Tibial artery (tissue), 4 donors: ENCODE data around the gene SREBF1.

Experiments
- DNase-seq, 2 donors: peaks; one replicate each; pipeline ENCODE4 v3.0.0-alpha.2; 2019
- H3K27ac ChIP-seq, 2 donors: fragments of 200-600 bp; sonication (generic) in 1 of 2; 1 replicate in 1 of 2; 2 replicates in 1 of 2; pipeline ENCODE4 v1.5.1; 2018 to 2019; ENCODE audit warnings: mild to moderate bottlenecking in 1 of 2
- H3K27me3 ChIP-seq, 2 donors: fragments of 200-600 bp; sonication (generic) in 1 of 2; one replicate each; pipeline versions ENCODE4 v1.5.1 to v1.6.0; 2016 to 2019
- H3K36me3 ChIP-seq, 3 donors: fragments of 200-600 bp; sonication (generic) in 2 of 3; one replicate each; pipeline ENCODE4 v1.5.1; 2016 to 2019; ENCODE audit warnings: mild to moderate bottlenecking in 2 of 3
- H3K4me1 ChIP-seq, 4 donors: fragments of 200-600 bp; sonication (generic) in 2 of 4; 1 replicate in 3 of 4; 2 replicates in 1 of 4; pipeline ENCODE4 v1.5.1; 2016 to 2019
- H3K4me3 ChIP-seq, 2 donors: fragments of 200-600 bp; sonication (generic) in 1 of 2; 1 replicate in 1 of 2; 2 replicates in 1 of 2; pipeline ENCODE4 v1.5.1; 2018 to 2019; ENCODE audit warnings: mild to moderate bottlenecking in 2 of 2
- H3K9me3 ChIP-seq, 3 donors: fragments of 200-600 bp; sonication (generic) in 1 of 3; one replicate each; pipeline ENCODE4 v1.5.1; 2016 to 2019
- CTCF ChIP-seq, 2 experiments: fragments of 200-600 bp in 1 of 2; fragments of 450-650 bp in 1 of 2; IDR thresholded peaks; one replicate each; pipeline ENCODE4 v1.5.1; 2017 to 2019; ENCODE audit warnings: antibody characterized with exemption in 2 of 2, mild to moderate bottlenecking in 1 of 2, moderate library complexity in 1 of 2
- intact Hi-C: fragments of 100-400 bp; cut with DNase I; formaldehyde crosslinking; loops from one replicate; pipeline ENCODE4 v1.15.0; 2023; ENCODE audit warnings: low total_unique reads

The SREBF1 gene

GRCh38 chr17:17814162-17815061 is 22.4 kb downstream of the SREBF1 start:
- peak in 1 of 2 donors; percentile 68 for DNase-seq
- Histone ChIP-seq H3K4me1 (peaks cover 0 to 72% (median 45%) of the 10 kb centered on the region in 4 donors), H3K36me3 (peaks cover 29 to 84% (median 42%) of the 10 kb centered on the region in 3 donors)

GRCh38 chr17:17813725-17814095 is 23.1 kb downstream of the SREBF1 start:
- Histone ChIP-seq H3K27me3 (no peaks in the 10 kb centered on the region), H3K4me1 (peaks cover 0 to 68% (median 45%) of the 10 kb centered on the region in 4 donors), H3K36me3 (peaks cover 22 to 77% (median 36%) of the 10 kb centered on the region in 3 donors), H3K9me3 (no peaks in the 10 kb centered on the region), H3K4me3 (no peak overlapping the region), H3K27ac (no peak overlapping the region)
- TF ChIP-seq CTCF (IDR thresholded peaks at IDR 0.05), result no peak
- no peak for DNase-seq
- intact Hi-C loops, result loop anchor here (2.0 to 5.0 kb wide), 2 partner anchors 43 to 104 kb away; no protein-coding TSS in a partner anchor

More at GRCh38 chr17:17814162-17815061, 22.4 kb downstream of the SREBF1 start:
- Histone ChIP-seq H3K9me3 (no peaks in the 10 kb centered on the region), H3K27me3 (no peaks in the 10 kb centered on the region), H3K27ac (peak overlapping the region; percentile 34 to 40), H3K4me3 (no peak overlapping the region)
- intact Hi-C loops, result loop anchor here (2.0 to 5.0 kb wide), 2 partner anchors 42 to 103 kb away; no protein-coding TSS in a partner anchor
- TF ChIP-seq CTCF (IDR thresholded peaks at IDR 0.05), result no peak

- Histone ChIP-seq H3K9me3 (no peaks in the 10 kb centered on the region), H3K27ac (no peak overlapping the region), H3K36me3 (peaks cover 20 to 72% (median 36%) of the 10 kb centered on the region in 3 donors), H3K4me3 (no peak overlapping the region), H3K4me1 (peaks cover 0 to 67% (median 42%) of the 10 kb centered on the region in 4 donors), H3K27me3 (no peaks in the 10 kb centered on the region)
- intact Hi-C loops, result loop anchor here (5.0 kb wide), 1 partner anchor 104 kb away; no protein-coding TSS in a partner anchor
- no peak for DNase-seq
- TF ChIP-seq CTCF (IDR thresholded peaks at IDR 0.05), result no peak
Observed at GRCh38 chr17:17813055-17813724, 23.6 kb downstream of the SREBF1 start.

- peak; percentile 99 for TF ChIP-seq CTCF (IDR thresholded peaks at IDR 0.05)
- H3K4me1 ChIP-seq, result peaks cover 0 to 62% (median 38%) of the 10 kb centered on the region in 4 donors
Observed at GRCh38 chr17:17812211-17813054, 24.4 kb downstream of the SREBF1 start.

More at GRCh38 chr17:17812211-17813054, 24.4 kb downstream of the SREBF1 start:
- no peaks in the 10 kb centered on the region for H3K27me3 ChIP-seq
- intact Hi-C loops, result loop anchor here (5.0 kb wide), 1 partner anchor 105 kb away; no protein-coding TSS in a partner anchor
- peak; percentile 70 to 84 for DNase-seq
- no peaks in the 10 kb centered on the region for H3K9me3 ChIP-seq
- H3K27ac ChIP-seq, result peak overlapping the region; percentile 10 to 11
- H3K4me3 ChIP-seq, result no peak overlapping the region
- peaks cover 20 to 66% (median 31%) of the 10 kb centered on the region in 3 donors for H3K36me3 ChIP-seq
